ENCODE measurements around the gene ZDHHC17.

ZDHHC17 gene

DNA sequence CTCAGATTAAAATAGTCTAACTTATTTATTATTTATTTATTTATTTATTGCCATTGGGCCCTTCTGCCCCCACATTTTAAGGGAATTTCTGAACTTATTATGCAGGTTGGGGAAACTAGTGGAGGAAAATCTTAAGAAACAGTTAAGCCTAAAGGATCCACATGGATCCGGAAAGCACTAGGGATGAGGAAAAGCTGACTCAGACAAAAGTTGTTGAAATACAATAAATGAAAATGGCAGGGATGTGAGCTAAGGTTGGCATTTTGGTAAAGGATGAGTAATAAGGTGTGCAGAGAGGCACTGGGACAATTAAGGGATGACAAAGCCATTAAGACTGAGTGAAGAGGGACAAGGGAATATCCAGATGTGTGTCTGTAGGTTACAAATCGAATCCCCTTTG lies 135.6 kb downstream of the ZDHHC17 start:
- Histone ChIP-seq H3K4me3 (no peak overlapping the region), H3K4me1 (peaks cover 9 to 22% (median 18%) of the 10 kb centered on the region in 10 experiments), H3K4me2 (no peak overlapping the region), H3K36me3 (no peaks in the 10 kb centered on the region), H3K27me3 (no peaks in the 10 kb centered on the region), H4K20me1 (no peaks in the 10 kb centered on the region), H3K27ac (no peak overlapping the region), H3K9me3 (replicated peaks in 1 of 11) (peaks cover 2 to 20% (median 6%) of the 10 kb centered on the region in 11 experiments; a peak in 19 of 22 replicates), H3K9ac (no peak overlapping the region)
- TF ChIP-seq Cebpa-rat (IDR thresholded peaks at IDR 0.05) = no peak

DNA sequence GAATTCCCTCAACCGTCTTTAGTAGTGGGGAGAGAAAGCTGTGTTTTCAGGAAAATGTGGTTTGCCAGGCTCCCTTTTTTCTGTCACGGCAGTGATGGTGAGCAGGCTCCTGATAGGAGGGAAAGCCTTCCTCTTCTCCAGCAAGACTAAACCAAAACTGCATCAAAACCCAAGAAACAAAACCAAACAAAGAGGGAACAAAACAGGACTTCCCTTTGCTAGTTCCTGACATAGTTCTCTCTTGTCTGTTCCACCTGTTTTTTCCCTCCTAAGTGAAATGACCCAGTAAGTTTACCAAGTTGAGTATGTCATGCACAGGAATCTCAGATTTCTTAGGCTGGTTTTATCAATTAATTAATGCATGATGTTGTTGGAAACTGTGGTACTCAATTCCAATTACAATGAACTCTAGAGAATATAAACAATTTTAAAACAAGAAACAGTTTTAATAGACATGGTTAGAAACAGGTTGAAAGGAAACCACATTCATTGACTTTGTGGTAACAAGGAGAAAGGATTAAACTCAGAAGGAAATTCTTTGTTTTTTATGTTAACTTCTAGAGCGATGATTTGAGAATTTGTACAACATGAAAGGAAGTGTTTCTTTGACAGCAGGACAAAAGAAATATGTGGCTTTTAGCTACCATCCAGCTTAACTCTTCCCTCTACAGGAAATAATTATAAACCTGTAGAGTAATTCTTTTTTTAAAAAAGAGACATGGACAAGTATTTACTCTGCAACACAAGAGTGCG lies 137.9 kb downstream of the ZDHHC17 start:
- peaks cover 9 to 22% (median 18%) of the 10 kb centered on the region in 10 experiments for H3K4me1 ChIP-seq
- H3K4me3 ChIP-seq = no peak overlapping the region
- no peak overlapping the region; a peak in 1 of 22 replicates for H3K9ac ChIP-seq
- peak overlapping the region; percentile 32 to 65 (median 50); a peak in 21 of 22 replicates for H3K4me2 ChIP-seq
- H3K36me3 ChIP-seq = no peaks in the 10 kb centered on the region
- TF ChIP-seq Cebpa-rat (IDR thresholded peaks at IDR 0.05) = no peak
- H3K27me3 ChIP-seq = no peaks in the 10 kb centered on the region
- H3K27ac ChIP-seq = no peak overlapping the region
- no peaks in the 10 kb centered on the region for H4K20me1 ChIP-seq
- H3K9me3 ChIP-seq (replicated peaks in 1 of 11) = peaks cover 0 to 6% (median 0%) of the 10 kb centered on the region in 11 experiments; a peak in 3 of 22 replicates
